Adipocyte (in vitro differentiated cells): ENCODE measurements around the gene BANP.
A peak's percentile ranks its signal among the peaks of the same experiment; 100 is the strongest.
"Not testable (repeated sequence)": the region's sequence is repeated elsewhere in the genome, so short reads cannot be mapped to it uniquely, and the experiment has no call there.

Experiments
- DNase-seq: peaks from one replicate; pipeline ENCODE4 v3.0.0-alpha.2; 2015; ENCODE audit warnings: low read depth
- H3K27me3 ChIP-seq: replicated peaks from 2 replicates; pipeline ENCODE4 v1.7.0; 2013; ENCODE audit warnings: mild to moderate bottlenecking, low read length, moderate library complexity; ENCODE audit not compliant: control insufficient read depth, insufficient read depth
- H3K36me3 ChIP-seq: 2 replicates; pipeline ENCODE4 v1.7.0; 2013; ENCODE audit warnings: low read length, mild to moderate bottlenecking, moderate library complexity; ENCODE audit not compliant: control insufficient read depth, insufficient read depth, severe bottlenecking
- H3K4me1 ChIP-seq: 2 replicates; pipeline ENCODE4 v1.7.0; 2013; ENCODE audit warnings: mild to moderate bottlenecking, low read length, moderate library complexity; ENCODE audit not compliant: control insufficient read depth, insufficient read depth
- H3K4me3 ChIP-seq: 2 replicates; pipeline ENCODE4 v1.7.0; 2013; ENCODE audit warnings: mild to moderate bottlenecking, low read length, moderate library complexity
- H3K9ac ChIP-seq: 2 replicates; pipeline ENCODE4 v1.7.0; 2013; ENCODE audit warnings: mild to moderate bottlenecking, low read length, moderate library complexity
- H3K9me3 ChIP-seq: 2 replicates; pipeline ENCODE4 v1.7.0; 2013; ENCODE audit warnings: mild to moderate bottlenecking, low read length, moderate library complexity; ENCODE audit not compliant: control insufficient read depth

The BANP gene

GRCh38 chr16:88098731-88099562 lies 147.7 kb downstream of the BANP start:
- Histone ChIP-seq H3K9me3 (peaks cover 12% of the 10 kb centered on the region), H3K27me3 (peaks cover 38% of the 10 kb centered on the region)
- DNase-seq, result peak; percentile 74
- H3K36me3 ChIP-seq, H3K9ac ChIP-seq, H3K4me3 ChIP-seq, H3K4me1 ChIP-seq: not testable (repeated sequence)

GRCh38 chr16:88099563-88099890 lies 148.3 kb downstream of the BANP start:
- H3K9ac ChIP-seq, result no peak overlapping the region
- H3K36me3 ChIP-seq, result no peaks in the 10 kb centered on the region

GRCh38 chr16:88099956-88100355 lies 148.7 kb downstream of the BANP start:
- not testable (repeated sequence) for H3K4me3 ChIP-seq, H3K9ac ChIP-seq, H3K36me3 ChIP-seq, DNase-seq, H3K4me1 ChIP-seq
- Histone ChIP-seq H3K9me3 (peaks cover 12% of the 10 kb centered on the region), H3K27me3 (peaks cover 38% of the 10 kb centered on the region)

More at GRCh38 chr16:88099563-88099890, 148.3 kb downstream of the BANP start:
- H3K4me3 ChIP-seq, result no peak overlapping the region
- no peak for DNase-seq
- peaks cover 38% of the 10 kb centered on the region for H3K27me3 ChIP-seq
- H3K9me3 ChIP-seq, result peaks cover 12% of the 10 kb centered on the region
- H3K4me1 ChIP-seq, result no peaks in the 10 kb centered on the region

GRCh38 chr16:88100801-88101622 lies 149.8 kb downstream of the BANP start:
- H3K27me3 ChIP-seq, result peaks cover 38% of the 10 kb centered on the region
- peaks cover 12% of the 10 kb centered on the region for H3K9me3 ChIP-seq
- not testable (repeated sequence) for H3K9ac ChIP-seq, H3K36me3 ChIP-seq, H3K4me3 ChIP-seq, H3K4me1 ChIP-seq
- peak; percentile 38 for DNase-seq

- not testable (repeated sequence) for H3K4me3 ChIP-seq
Observed at GRCh38 chr16:88101623-88102105, 150.4 kb downstream of the BANP start.

GRCh38 chr16:88102597-88102996 lies 151.4 kb downstream of the BANP start:
- no peak overlapping the region for H3K9ac ChIP-seq
- peaks cover 38% of the 10 kb centered on the region for H3K27me3 ChIP-seq
- no peaks in the 10 kb centered on the region for H3K9me3 ChIP-seq
- no peaks in the 10 kb centered on the region for H3K4me1 ChIP-seq
- no peaks in the 10 kb centered on the region for H3K36me3 ChIP-seq
- DNase-seq, result no peak
- no peak overlapping the region for H3K4me3 ChIP-seq

More at GRCh38 chr16:88101623-88102105, 150.4 kb downstream of the BANP start:
- peaks cover 38% of the 10 kb centered on the region for H3K27me3 ChIP-seq
- H3K4me1 ChIP-seq, H3K36me3 ChIP-seq, H3K9me3 ChIP-seq, H3K9ac ChIP-seq: not testable (repeated sequence)
- peak; percentile 13 for DNase-seq

GRCh38 chr16:88103011-88103410 lies 151.8 kb downstream of the BANP start:
- H3K9ac ChIP-seq, result no peak overlapping the region
- DNase-seq, result no peak
- no peak overlapping the region for H3K4me3 ChIP-seq
- H3K27me3 ChIP-seq, result peaks cover 37% of the 10 kb centered on the region
- no peaks in the 10 kb centered on the region for H3K4me1 ChIP-seq
- H3K36me3 ChIP-seq, result no peaks in the 10 kb centered on the region
- no peaks in the 10 kb centered on the region for H3K9me3 ChIP-seq

GRCh38 chr16:88103581-88104188 lies 152.5 kb downstream of the BANP start:
- no peak overlapping the region for H3K9ac ChIP-seq
- peaks cover 30% of the 10 kb centered on the region for H3K27me3 ChIP-seq
- no peaks in the 10 kb centered on the region for H3K36me3 ChIP-seq
- no peak for DNase-seq
- no peaks in the 10 kb centered on the region for H3K4me1 ChIP-seq
- no peak overlapping the region for H3K4me3 ChIP-seq
- no peaks in the 10 kb centered on the region for H3K9me3 ChIP-seq

- not testable (repeated sequence) for DNase-seq, H3K4me3 ChIP-seq, H3K9me3 ChIP-seq, H3K9ac ChIP-seq, H3K4me1 ChIP-seq, H3K36me3 ChIP-seq
- H3K27me3 ChIP-seq, result peaks cover 28% of the 10 kb centered on the region
Observed at GRCh38 chr16:88104363-88104762, 153.1 kb downstream of the BANP start.

- not testable (repeated sequence) for H3K9ac ChIP-seq, DNase-seq
Observed at GRCh38 chr16:88105574-88106140, 154.4 kb downstream of the BANP start.

GRCh38 chr16:88106566-88106965 lies 155.3 kb downstream of the BANP start:
- not testable (repeated sequence) for H3K36me3 ChIP-seq, H3K9ac ChIP-seq, H3K9me3 ChIP-seq, H3K27me3 ChIP-seq, H3K4me3 ChIP-seq, H3K4me1 ChIP-seq, DNase-seq

More at GRCh38 chr16:88105574-88106140, 154.4 kb downstream of the BANP start:
- H3K4me1 ChIP-seq, H3K36me3 ChIP-seq, H3K9me3 ChIP-seq, H3K4me3 ChIP-seq: not testable (repeated sequence)
- peaks cover 16% of the 10 kb centered on the region for H3K27me3 ChIP-seq
